Body of pancreas (tissue), 4 donors: ENCODE measurements around the gene UBE2D4. TPM values are rescaled to one million over a fixed set of nuclear protein-coding genes. Genes with fewer than 3 reads are reported as not detected.

ENCODE experiments used
- ATAC-seq: fragments of 150-250 bp; one replicate; pipeline ENCODE4 v1.9.1; 2016
- DNase-seq, 4 donors: peaks; one replicate each; pipeline ENCODE4 v3.0.0-alpha.2; 2019
- H3K27ac ChIP-seq, 4 donors: fragments of 200-600 bp; sonication (generic); 1 replicate in 3 of 4; 2 replicates in 1 of 4; pipeline versions ENCODE4 v1.5.1 to v1.6.1; 2016 to 2019; ENCODE audit warnings: mild to moderate bottlenecking in 1 of 4, mixed read lengths in 1 of 4, moderate library complexity in 1 of 4
- H3K27me3 ChIP-seq, 2 donors: fragments of 200-600 bp; sonication (generic); one replicate each; pipeline ENCODE4 v1.6.0; 2016; ENCODE audit warnings: mild to moderate bottlenecking in 1 of 2
- H3K36me3 ChIP-seq, 2 donors: fragments of 200-600 bp; sonication (generic); replicated peaks in 1 of 2; 2 replicates each; pipeline ENCODE4 v1.5.1; 2016; ENCODE audit warnings: low read depth in 2 of 2; ENCODE audit not compliant: insufficient read depth in 1 of 2
- H3K4me1 ChIP-seq: fragments of 200-600 bp; sonication (generic); one replicate; pipeline ENCODE4 v1.6.0; 2016
- H3K4me3 ChIP-seq, 2 donors: fragments of 200-600 bp; sonication (generic); 1 replicate in 1 of 2; 2 replicates in 1 of 2; pipeline ENCODE4 v1.5.1; 2016 to 2019
- H3K9me3 ChIP-seq, 3 donors: fragments of 200-600 bp; sonication (generic); 1 replicate in 2 of 3; 2 replicates in 1 of 3; pipeline ENCODE4 v1.5.1; 2016
- CTCF ChIP-seq, 7 experiments: fragments of 450-650 bp in 4 of 7; fragments of 200-600 bp in 3 of 7; sonication (generic) in 3 of 7; IDR thresholded peaks; one replicate each; pipeline ENCODE4 v1.5.1; 2016 to 2019; ENCODE audit warnings: antibody characterized with exemption in 7 of 7
- POLR2A ChIP-seq, 3 donors: fragments of 450-650 bp; IDR thresholded peaks; one replicate each; pipeline ENCODE4 v1.6.1; 2016; ENCODE audit warnings: antibody characterized with exemption in 3 of 3, mild to moderate bottlenecking in 2 of 3
- WGBS, 2 donors: methylation state at CpG; one replicate each; pipeline ENCODE4 v1.1.5; 2017; 5-methylcytosine and 5-hydroxymethylcytosine counted together
- intact Hi-C: fragments of 100-400 bp; cut with DNase I; formaldehyde crosslinking; loops from one replicate; pipeline ENCODE4 v1.15.1; 2023
- total RNA-seq, 2 donors: library from RNA; depleted of rRNA; stranded (reverse); fragments of >200 nt; gene quantifications; one replicate each; pipeline ENCODE4 v1.1.0, GENCODE V29; 2016

UBE2D4 gene
- total RNA-seq, 2 donors from 2014 or later: 16.5 to 18.4 TPM

- no peaks in the 10 kb centered on the region for H3K36me3 ChIP-seq
- 1 to 4% methylated on average over 8 to 52 of the region's 73 CpGs for WGBS, 2 donors
- intact Hi-C loops: no loop called here
- ATAC-seq (peak; percentile 78), DNase-seq (peak; percentile 42 to 63 (median 55))
- no peaks in the 10 kb centered on the region for H3K9me3 ChIP-seq
- peak within 1 kb of the TSS; percentile 38 to 44 for H3K4me3 ChIP-seq
- peak within 1 kb of the TSS; percentile 76 to 91 (median 85) for H3K27ac ChIP-seq
- no peaks in the 10 kb centered on the region for H3K27me3 ChIP-seq
- peaks cover 36% of the 10 kb centered on the region for H3K4me1 ChIP-seq
- TF ChIP-seq CTCF (IDR thresholded peaks at IDR 0.05): peak in 1 of 7 experiments; percentile 1
- peak in 1 of 3 donors; percentile 32 for TF ChIP-seq POLR2A (IDR thresholded peaks at IDR 0.05)
These were observed 19.8 kb upstream of the UBE2D4 start, which contains the start of gene URGCP for GRCh38 chr7:43906331-43907010. URGCP (minus strand) TSS chr7:43906596; CDS start chr7:43906575, 21 bp downstream.

GRCh38 chr7:43914795-43915194 is 11.4 kb upstream of the UBE2D4 start:
- DNase-seq: no peak
- 89 to 93% methylated on average over 5 of the region's 5 CpGs for WGBS, 2 donors
- H3K9me3 ChIP-seq: no peaks in the 10 kb centered on the region
- intact Hi-C loops: no loop called here
- H3K4me3 ChIP-seq: no peak overlapping the region
- TF ChIP-seq POLR2A (IDR thresholded peaks at IDR 0.05) (no peak), CTCF (IDR thresholded peaks at IDR 0.05) (no peak)
- ATAC-seq: no peak
- no peak overlapping the region for H3K27ac ChIP-seq
- H3K4me1 ChIP-seq: no peaks in the 10 kb centered on the region
- H3K36me3 ChIP-seq: no peaks in the 10 kb centered on the region
- no peaks in the 10 kb centered on the region for H3K27me3 ChIP-seq

DNA sequence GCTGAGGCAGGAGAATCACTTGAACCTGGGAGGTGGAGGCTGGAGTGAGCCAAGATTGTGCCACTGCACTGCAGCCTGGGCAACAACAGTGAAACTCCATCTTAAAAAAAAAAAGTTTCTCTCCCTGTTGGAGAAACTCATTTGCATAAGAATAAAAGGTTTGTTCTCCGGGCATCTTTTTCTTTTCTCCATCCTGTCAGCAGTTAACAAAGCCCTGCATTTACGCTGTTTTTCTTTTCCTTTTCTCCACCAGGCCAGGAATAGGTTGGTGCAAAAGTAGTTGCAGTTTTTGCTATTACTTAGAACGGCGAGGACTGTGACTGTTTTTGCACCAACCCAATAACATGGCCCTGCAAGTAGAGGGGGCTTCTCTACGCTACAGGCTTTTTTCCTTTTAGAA is 10.3 kb upstream of the UBE2D4 start:
- Histone ChIP-seq H3K9me3 (no peaks in the 10 kb centered on the region), H3K36me3 (no peaks in the 10 kb centered on the region), H3K4me1 (peaks cover 8% of the 10 kb centered on the region), H3K27ac (no peak overlapping the region), H3K27me3 (no peaks in the 10 kb centered on the region), H3K4me3 (no peak overlapping the region)
- DNase-seq: no peak
- intact Hi-C loops: no loop called here
- no peak for TF ChIP-seq POLR2A (IDR thresholded peaks at IDR 0.05)
- TF ChIP-seq CTCF (IDR thresholded peaks at IDR 0.05): no peak
- ATAC-seq: no peak
- WGBS, 2 donors: 93 to 96% methylated on average over 5 of the region's 5 CpGs

GRCh38 chr7:43921423-43921822 is 4.8 kb upstream of the UBE2D4 start:
- ATAC-seq (peak; percentile 16), DNase-seq (peak; percentile 42 to 74 (median 55))
- intact Hi-C loops: loop anchor here (10.0 kb wide), 1 partner anchor 57 kb away; the partner anchor contains the start of gene MRPS24
- no peak for TF ChIP-seq CTCF (IDR thresholded peaks at IDR 0.05)
- TF ChIP-seq POLR2A (IDR thresholded peaks at IDR 0.05): no peak
- Histone ChIP-seq H3K27me3 (no peaks in the 10 kb centered on the region), H3K9me3 (no peaks in the 10 kb centered on the region), H3K4me3 (no peak overlapping the region), H3K36me3 (no peaks in the 10 kb centered on the region), H3K27ac (peak overlapping the region in 3 of 4 donors; percentile 25 to 60 (median 60)), H3K4me1 (peaks cover 41% of the 10 kb centered on the region)
- WGBS, 2 donors: 15 to 20% methylated on average over 2 of the region's 2 CpGs
